ENCODE results near the gene ANKRA2. TPM values are rescaled to one million over a fixed set of nuclear protein-coding genes. Genes with fewer than 3 reads are reported as not detected.

ANKRA2 gene
- total and polyA plus RNA-seq, 2 donors (not counting 3 experiments of a cell fraction or from before 2014, with no cell fraction given): 8.6 to 19.5 TPM

- Histone ChIP-seq H2AFZ (ENCODE audit: low read depth, low read length) (peak overlapping the region; percentile 52), H4K20me1 (replicated peaks; ENCODE audit: control insufficient read depth, extremely low read depth, insufficient read depth, low read length) (no peaks in the 10 kb centered on the region), H3K4me1 (ENCODE audit: control insufficient read depth, extremely low read depth, insufficient read depth, low read length) (no peaks in the 10 kb centered on the region), H3K4me2 (ENCODE audit: insufficient read depth, low read length) (peak overlapping the region; percentile 25), H3K9me3 (replicated peaks; ENCODE audit: control insufficient read depth, insufficient read depth, low read length) (no peaks in the 10 kb centered on the region), H3K27ac (ENCODE audit: insufficient read depth, low read depth, low read length) (no peak overlapping the region), H3K9me1 (replicated peaks; ENCODE audit: control insufficient read depth, extremely low read depth, insufficient read depth, low read length) (no peaks in the 10 kb centered on the region), H3K27me3 (ENCODE audit: control insufficient read depth in 2 of 2, insufficient read depth in 2 of 2, low read length in 2 of 2) (no peaks in the 10 kb centered on the region), H3K79me2 (ENCODE audit: control insufficient read depth, insufficient read depth, low read length) (no peaks in the 10 kb centered on the region), H3K4me3 (replicated peaks in 1 of 3; ENCODE audit: insufficient read depth in 1 of 3, low read depth in 1 of 3, low read length in 3 of 3) (no peak overlapping the region), H3K36me3 (ENCODE audit: control insufficient read depth in 2 of 2, extremely low read depth in 1 of 2, insufficient read depth in 2 of 2, low read length in 2 of 2) (no peaks in the 10 kb centered on the region), H3K9ac (replicated peaks; ENCODE audit: extremely low read depth, insufficient read depth, low read length) (no peak overlapping the region)
- TF ChIP-seq JUN (IDR thresholded peaks at IDR 0.05; ENCODE audit: borderline replicate concordance, insufficient read depth, insufficient read length, low read depth) (no peak), CTCF (IDR thresholded peaks at IDR 0.05; ENCODE audit: extremely low read depth in 1 of 2, insufficient read depth in 1 of 2, low read depth in 1 of 2, low read length in 2 of 2) (peak; percentile 78 to 82)
- peak; percentile 86 for DNase-seq (ENCODE audit: low read depth, low spot score)
- ChIA-PET CTCF (interaction anchor here (0.6 to 10.5 kb wide), 18 partner anchors 9 to 702 kb away, joined by 3 to 109 read pairs (median 4); no protein-coding TSS in a partner anchor), POLR2A (no interaction called here)
- peak; percentile 93 for FAIRE-seq
- no TSS peak for BruUV-seq (replicated peaks)
- intact Hi-C loops (cut with micrococcal nuclease): loop anchor here (1.0 to 5.0 kb wide), 3 partner anchors 17 to 273 kb away; partner anchors contain the start of genes ANKRA2 and UTP15
- dilution Hi-C loops (cut with MboI; ENCODE audit: extremely low pct_ligation_motif_present, low sequenced_read_pairs): no loop called here
Measured at GRCh38 chr5:73519531-73520283, 45.7 kb downstream of the ANKRA2 start.

- no peaks in the 10 kb centered on the region for H3K9me1 ChIP-seq (replicated peaks; ENCODE audit: control insufficient read depth, extremely low read depth, insufficient read depth, low read length)
- H3K27me3 ChIP-seq (ENCODE audit: control insufficient read depth in 2 of 2, insufficient read depth in 2 of 2, low read length in 2 of 2): no peaks in the 10 kb centered on the region
- no peaks in the 10 kb centered on the region for H4K20me1 ChIP-seq (replicated peaks; ENCODE audit: control insufficient read depth, extremely low read depth, insufficient read depth, low read length)
- intact Hi-C loops (cut with micrococcal nuclease): loop anchor here (5.0 kb wide), 1 partner anchor 277 kb away; no protein-coding TSS in a partner anchor
- TF ChIP-seq MYC (IDR thresholded peaks at IDR 0.05; ENCODE audit: low read depth, low read length) (no peak), POLR2A (IDR thresholded peaks at IDR 0.05; ENCODE audit: low read depth, low read length) (no peak), JUN (IDR thresholded peaks at IDR 0.05; ENCODE audit: borderline replicate concordance, insufficient read depth, insufficient read length, low read depth) (no peak), POLR2AphosphoS5 (IDR thresholded peaks at IDR 0.05; ENCODE audit: insufficient read depth, low read depth, low read length) (no peak), EZH2 (IDR thresholded peaks at IDR 0.05; ENCODE audit: borderline replicate concordance, low read depth, low read length, severe bottlenecking) (no peak), CTCF (IDR thresholded peaks at IDR 0.05; ENCODE audit: extremely low read depth in 1 of 2, insufficient read depth in 1 of 2, low read depth in 1 of 2, low read length in 2 of 2) (no peak), FOS (IDR thresholded peaks at IDR 0.05; ENCODE audit: borderline replicate concordance, insufficient read depth, low read length) (no peak), GATA2 (IDR thresholded peaks at IDR 0.05; ENCODE audit: insufficient read depth, insufficient read length, low read depth, low read length) (no peak), MAX (IDR thresholded peaks at IDR 0.05; ENCODE audit: insufficient read depth, insufficient read length) (no peak)
- H3K9me3 ChIP-seq (replicated peaks; ENCODE audit: control insufficient read depth, insufficient read depth, low read length): no peaks in the 10 kb centered on the region
- no peak overlapping the region for H3K9ac ChIP-seq (replicated peaks; ENCODE audit: extremely low read depth, insufficient read depth, low read length)
- POLR2A ChIA-PET: no interaction called here
- no peak overlapping the region for H3K4me2 ChIP-seq (ENCODE audit: insufficient read depth, low read length)
- no peak for DNase-seq (ENCODE audit: low read depth, low spot score)
- FAIRE-seq: no peak
- H3K4me1 ChIP-seq (ENCODE audit: control insufficient read depth, extremely low read depth, insufficient read depth, low read length): no peaks in the 10 kb centered on the region
- no peaks in the 10 kb centered on the region for H3K79me2 ChIP-seq (ENCODE audit: control insufficient read depth, insufficient read depth, low read length)
- no peaks in the 10 kb centered on the region for H3K36me3 ChIP-seq (ENCODE audit: control insufficient read depth in 2 of 2, extremely low read depth in 1 of 2, insufficient read depth in 2 of 2, low read length in 2 of 2)
- dilution Hi-C loops (cut with MboI; ENCODE audit: extremely low pct_ligation_motif_present, low sequenced_read_pairs): no loop called here
- no peak overlapping the region for H3K27ac ChIP-seq (ENCODE audit: insufficient read depth, low read depth, low read length)
- no peak overlapping the region for H3K4me3 ChIP-seq (replicated peaks in 1 of 3; ENCODE audit: insufficient read depth in 1 of 3, low read depth in 1 of 3, low read length in 3 of 3)
- CTCF ChIA-PET: interaction anchor here (1.0 to 1.7 kb wide), 6 partner anchors 8 to 299 kb away, joined by 3 to 6 read pairs (median 4); no protein-coding TSS in a partner anchor
- no TSS peak for BruUV-seq (replicated peaks)
- H2AFZ ChIP-seq (ENCODE audit: low read depth, low read length): no peak overlapping the region
Measured at GRCh38 chr5:73515232-73515631, 50.2 kb downstream of the ANKRA2 start.
